GM10847 (cell line): Measurements from ENCODE around the gene C1QTNF5.

ENCODE experiments used
- POLR2A ChIP-seq: IDR thresholded peaks from 2 replicates; pipeline ENCODE4 v1.6.1; 2011; ENCODE audit not compliant: insufficient read length; ENCODE audit errors: extremely low read depth

The C1QTNF5 gene

GRCh38 chr11:119337581-119338317 lies 2.9 kb downstream of the C1QTNF5 start:
- no peak for TF ChIP-seq POLR2A

DNA sequence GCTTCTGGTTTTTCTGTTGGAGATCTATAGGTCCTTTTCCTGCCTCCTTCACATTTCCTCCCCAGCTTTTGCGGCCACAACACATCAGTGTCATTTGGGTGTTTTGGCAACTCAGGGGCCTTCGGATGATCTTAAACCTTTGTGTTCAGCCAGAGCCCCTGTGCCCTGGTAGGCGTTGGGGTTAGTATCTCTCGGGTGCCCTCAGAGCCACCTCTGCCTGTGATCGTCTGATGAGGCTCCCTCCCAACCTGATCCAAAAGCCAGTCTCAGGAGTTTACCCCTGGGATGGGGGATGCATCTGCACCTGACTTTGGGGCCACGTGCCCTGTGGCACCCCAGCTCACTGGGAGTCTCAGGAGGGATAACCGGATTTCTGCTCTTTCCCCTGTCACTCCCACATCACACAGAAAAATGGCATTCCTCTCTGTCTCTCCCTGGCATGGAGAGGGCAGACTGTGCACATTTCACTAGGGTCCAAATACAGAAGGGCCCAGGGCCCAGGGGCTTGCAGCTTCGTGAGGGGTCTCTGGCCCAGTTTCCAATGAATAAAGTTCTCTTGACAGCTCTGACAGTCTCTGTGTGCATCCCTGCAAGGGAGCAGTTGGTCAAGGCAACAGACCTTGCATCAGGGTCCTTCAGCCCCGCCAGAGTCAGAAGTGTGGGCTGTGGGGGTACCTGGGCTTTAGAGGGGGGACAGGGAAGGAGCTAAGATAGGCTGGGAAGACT lies 3.8 kb downstream of the C1QTNF5 start:
- TF ChIP-seq POLR2A, result no peak

DNA sequence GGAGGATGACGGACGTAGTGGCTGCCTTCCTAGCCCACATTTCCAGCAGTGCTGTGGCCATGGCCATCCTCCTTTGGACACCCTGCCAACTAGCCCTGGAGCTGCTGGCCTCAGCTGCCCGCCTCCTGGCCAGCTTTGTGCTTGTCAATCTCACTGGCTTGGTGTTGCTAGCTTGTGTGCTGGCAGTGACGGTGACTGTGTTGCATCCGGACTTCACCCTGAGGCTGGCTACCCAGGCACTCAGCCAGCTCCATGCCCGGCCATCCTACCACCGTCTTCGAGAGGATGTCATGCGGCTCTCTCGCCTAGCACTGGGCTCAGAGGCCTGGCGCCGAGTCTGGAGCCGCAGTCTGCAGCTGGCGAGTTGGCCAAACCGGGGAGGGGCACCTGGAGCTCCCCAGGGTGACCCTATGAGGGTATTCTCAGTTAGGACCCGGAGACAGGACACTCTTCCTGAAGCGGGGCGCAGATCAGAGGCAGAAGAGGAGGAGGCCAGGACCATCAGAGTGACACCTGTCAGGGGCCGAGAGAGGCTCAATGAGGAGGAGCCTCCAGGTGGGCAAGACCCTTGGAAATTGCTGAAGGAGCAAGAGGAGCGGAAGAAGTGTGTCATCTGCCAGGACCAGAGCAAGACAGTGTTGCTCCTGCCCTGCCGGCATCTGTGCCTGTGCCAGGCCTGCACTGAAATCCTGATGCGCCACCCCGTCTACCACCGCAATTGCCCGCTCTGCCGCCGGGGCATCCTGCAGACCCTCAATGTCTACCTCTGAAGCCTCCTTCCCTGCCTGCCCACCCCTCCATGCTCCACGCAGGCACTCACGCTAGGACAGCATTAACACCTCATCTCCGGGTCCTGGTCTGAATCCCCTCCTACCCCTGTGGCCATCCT lies 4.8 kb downstream of the C1QTNF5 start:
- TF ChIP-seq POLR2A, result no peak

- no peak for TF ChIP-seq POLR2A
Observed at GRCh38 chr11:119335091-119335654, 5.5 kb downstream of the C1QTNF5 start.

GRCh38 chr11:119334174-119334930 lies 6.3 kb downstream of the C1QTNF5 start, which contains the start of gene RNF26:
Gene RNF26, plus strand, starts transcription at chr11:119334527. Its CDS starts 596 bp downstream, at chr11:119335123.
- TF ChIP-seq POLR2A, result peak; percentile 68

GRCh38 chr11:119332111-119332765 lies 8.4 kb downstream of the C1QTNF5 start:
- no peak for TF ChIP-seq POLR2A

GRCh38 chr11:119330237-119330636 lies 10.4 kb downstream of the C1QTNF5 start:
- TF ChIP-seq POLR2A, result no peak

- TF ChIP-seq POLR2A, result no peak
Observed at GRCh38 chr11:119329320-119329719, 11.4 kb downstream of the C1QTNF5 start.

DNA sequence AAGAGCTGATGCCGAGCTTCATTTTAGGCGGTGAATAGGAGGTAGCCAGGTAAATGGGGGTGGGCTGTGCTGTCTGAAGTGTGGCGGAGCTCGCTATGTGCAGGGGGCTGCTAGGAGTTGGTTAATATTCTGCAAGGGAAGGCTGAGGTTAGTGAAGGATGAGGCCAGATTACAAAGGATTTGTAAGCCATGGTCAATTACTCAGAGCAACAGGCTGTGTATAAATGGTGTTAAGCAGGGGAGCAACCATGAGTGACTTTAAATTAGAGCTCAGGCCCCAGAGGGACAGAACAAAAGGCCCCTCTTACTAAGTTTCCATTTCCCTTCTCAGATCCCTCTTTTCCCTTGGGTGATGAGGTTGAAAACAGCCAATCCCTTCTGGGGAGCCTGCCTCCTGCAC lies 16.5 kb downstream of the C1QTNF5 start:
- no peak for TF ChIP-seq POLR2A

DNA sequence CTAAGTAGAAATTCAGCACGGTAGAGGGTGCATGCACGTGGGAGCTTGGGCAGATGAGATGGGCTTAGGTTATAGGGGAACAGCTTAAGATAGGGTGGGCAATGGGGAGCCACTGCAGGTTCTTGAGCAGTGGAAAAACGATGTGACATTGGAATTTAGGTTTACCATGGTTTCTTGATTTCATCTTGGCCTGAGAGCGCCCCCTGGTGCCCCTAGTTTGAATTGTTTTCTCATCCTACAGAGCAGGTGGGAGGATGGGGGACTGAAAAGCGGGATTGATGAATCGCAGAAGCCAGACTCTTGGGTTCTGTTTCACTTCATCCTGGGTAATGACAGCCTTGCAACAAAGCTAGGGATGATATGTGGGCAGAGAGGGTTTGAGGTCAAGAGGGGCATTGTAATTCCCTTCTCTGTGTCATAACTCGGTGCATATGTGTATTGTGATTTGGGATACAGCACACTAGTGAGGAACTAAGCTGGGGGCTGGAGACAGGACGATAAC lies 17.1 kb downstream of the C1QTNF5 start:
- TF ChIP-seq POLR2A, result no peak

GRCh38 chr11:119322921-119323531 lies 17.7 kb downstream of the C1QTNF5 start:
- no peak for TF ChIP-seq POLR2A

GRCh38 chr11:119322360-119322739 lies 18.3 kb downstream of the C1QTNF5 start:
- TF ChIP-seq POLR2A, result no peak

DNA sequence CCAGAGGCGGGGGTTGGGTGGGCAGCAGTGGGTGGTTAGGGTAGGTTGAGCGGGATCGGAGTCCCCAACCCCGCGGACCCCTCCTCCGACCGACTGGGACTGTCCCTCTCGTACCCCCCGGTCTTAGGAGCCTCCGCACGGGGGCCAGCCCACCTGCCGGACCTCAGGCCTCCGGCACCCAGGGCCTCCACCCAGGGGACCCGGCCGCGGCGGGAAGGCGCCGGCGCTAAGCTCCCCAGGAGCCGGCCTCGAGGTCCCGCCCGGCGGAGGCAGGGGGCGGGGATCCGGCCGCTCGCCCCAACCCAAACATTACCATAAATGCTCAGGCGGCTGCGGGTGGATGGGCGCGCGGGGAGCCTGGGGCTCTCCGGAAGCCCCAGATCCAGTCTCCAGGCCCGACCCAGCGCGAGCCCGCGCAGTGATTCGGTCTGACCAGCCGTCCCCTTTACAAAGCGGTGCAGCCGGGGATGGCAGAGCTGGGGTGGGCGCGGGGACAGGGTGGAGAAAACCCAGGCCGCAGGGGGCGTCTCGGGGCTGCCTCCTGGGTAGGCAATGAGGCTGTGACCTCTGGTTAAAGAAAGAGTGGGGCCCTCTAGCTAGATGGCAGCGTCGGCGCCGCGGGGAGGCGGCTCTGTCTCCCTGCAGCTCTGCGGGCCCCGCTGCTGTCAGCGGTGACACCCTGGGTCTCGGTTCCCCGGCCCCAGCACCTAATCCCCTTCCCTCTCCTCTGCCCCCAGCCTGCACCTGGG lies 19.7 kb downstream of the C1QTNF5 start:
- peak; percentile 65 for TF ChIP-seq POLR2A
